K562 (cell line): Measurements from ENCODE around the gene GTPBP2. TPM values are rescaled to one million over a fixed set of nuclear protein-coding genes. Genes with fewer than 3 reads are reported as not detected.

ENCODE experiments used
- CBX1 ChIP-seq: sonication (generic); IDR thresholded peaks from 2 replicates; pipeline ENCODE4 v1.6.1; 2016; ENCODE audit warnings: antibody characterized with exemption, low read depth, mild to moderate bottlenecking
- CC2D1A ChIP-seq: fragments of 450-650 bp; IDR thresholded peaks from 2 replicates; pipeline ENCODE4 v1.6.1; 2017; ENCODE audit warnings: mild to moderate bottlenecking
- EGR1 ChIP-seq: fragments of 450-650 bp; conservative IDR thresholded peaks from 2 replicates; pipeline ENCODE4 v1.6.1; 2017; ENCODE audit warnings: mild to moderate bottlenecking
- ESRRA ChIP-seq: fragments of 450-650 bp; IDR thresholded peaks from 2 replicates; pipeline ENCODE4 v1.6.1; 2014; ENCODE audit warnings: low read depth, mild to moderate bottlenecking, moderate library complexity, borderline replicate concordance
- ESRRB ChIP-seq: fragments of 250-450 bp; sonication (Bioruptor Pico); IDR thresholded peaks from 2 replicates; pipeline ENCODE4 v1.5.0; 2020; ENCODE audit warnings: mild to moderate bottlenecking, moderate library complexity, borderline replicate concordance
- KLF10 ChIP-seq: fragments of 250-450 bp; sonication (Bioruptor Pico); IDR thresholded peaks from 2 replicates; pipeline ENCODE4 v1.6.1; 2021; ENCODE audit warnings: matching md5 sums
- MAFK ChIP-seq: IDR thresholded peaks from 2 replicates; pipeline ENCODE4 v1.6.1; 2011; ENCODE audit warnings: low read length, improper control_type of control experiment
- MCM3 ChIP-seq: fragments of 450-650 bp; IDR thresholded peaks from 2 replicates; pipeline ENCODE4 v1.6.1; 2016
- NELFE ChIP-seq: IDR thresholded peaks from 2 replicates; pipeline ENCODE4 v1.6.1; 2011; ENCODE audit warnings: mild to moderate bottlenecking; ENCODE audit not compliant: insufficient read depth, insufficient read length
- NFXL1 ChIP-seq: fragments of 450-650 bp; formaldehyde crosslinking; IDR thresholded peaks from 2 replicates; pipeline ENCODE4 v1.4.0; 2021; ENCODE audit warnings: mild to moderate bottlenecking
- NR2F6 ChIP-seq: fragments of 450-650 bp; formaldehyde crosslinking; IDR thresholded peaks from 2 replicates; pipeline ENCODE4 v1.4.0; 2020; ENCODE audit warnings: mild to moderate bottlenecking
- SNRNP70 ChIP-seq: fragments of 200-400 bp; formaldehyde crosslinking; optimal IDR thresholded peaks from 2 replicates; pipeline ENCODE3; 2017; ENCODE audit warnings: low read depth, low read length
- ZKSCAN3 ChIP-seq: fragments of 250-450 bp; sonication (Bioruptor Pico); IDR thresholded peaks from 2 replicates; pipeline ENCODE4 v1.4.0; 2020
- ZNF282 ChIP-seq: sonication (generic); formaldehyde crosslinking; IDR thresholded peaks from 2 replicates; pipeline ENCODE4 v1.8.1; 2023; ENCODE audit warnings: missing genetic modification reagents
- ZNF583 ChIP-seq: fragments of 250-450 bp; sonication (Bioruptor Pico); IDR thresholded peaks from 2 replicates; pipeline ENCODE4 v1.4.0; 2020
- ZNF584 ChIP-seq: fragments of 200-800 bp; sonication (Bioruptor generic); IDR thresholded peaks from 2 replicates; pipeline ENCODE4 v1.6.1; 2016; ENCODE audit warnings: low read depth, mild to moderate bottlenecking, missing genetic modification characterization, missing compliant biosample characterization
- polyA plus RNA-seq, 8 experiments: library from polyadenylated mRNA; depleted of rRNA in 4 of 8; stranded (reverse) in 5 of 8; unstranded in 3 of 8; fragments of >200 nt; fragmentation: Nextera tagmentation in 2 of 8; fragmentation: Illumina TruSeq in 1 of 8; extraction: Ambion mirVana in 2 of 8; extraction: Trizol in 1 of 8; gene quantifications; 2 replicates each; pipeline versions ENCODE4 v1.2.1 to v1.2.3, GENCODE V29; 2011 to 2014; ENCODE audit warnings: inconsistent platforms in 1 of 8, missing spikeins in 1 of 8
- total RNA-seq, 7 experiments: library from RNA; depleted of rRNA in 6 of 7; stranded (reverse); fragments of >200 nt in 6 of 7; fragmentation: Illumina TruSeq in 2 of 7; extraction: Trizol in 2 of 7; gene quantifications; 2 replicates each; pipeline versions ENCODE4 v1.2.1 to v1.2.3, GENCODE V29; 2011 to 2021; ENCODE audit warnings: low replicate concordance in 1 of 7
- TF ChIP-seq, protein P1 (sequence below), 2 experiments: fragments of 450-650 bp in 1 of 2; sonication (generic) in 1 of 2; formaldehyde crosslinking in 1 of 2; IDR thresholded peaks in 1 of 2; conservative IDR thresholded peaks in 1 of 2; 2 replicates each; pipeline versions ENCODE4 v1.6.1 to v1.8.1; 2016 to 2023; ENCODE audit warnings: mild to moderate bottlenecking in 2 of 2, moderate library complexity in 2 of 2, inconsistent platforms in 1 of 2, missing genetic modification reagents in 1 of 2
- TF ChIP-seq, protein P2 (sequence below): fragments of 250-450 bp; sonication (Bioruptor Pico); IDR thresholded peaks from 2 replicates; pipeline ENCODE4 v1.4.0; 2020
- TF ChIP-seq, protein P3 (sequence below): fragments of 450-650 bp; IDR thresholded peaks from 2 replicates; pipeline ENCODE4 v1.6.1; 2016; ENCODE audit warnings: missing biosample characterization, missing genetic modification characterization
- TF ChIP-seq, protein P4 (sequence below): fragments of 250-450 bp; sonication (Bioruptor Pico); IDR thresholded peaks from 2 replicates; pipeline ENCODE4 v1.5.1; 2021; ENCODE audit warnings: mild to moderate bottlenecking
- TF ChIP-seq, protein P5 (sequence below): fragments of 250-450 bp; sonication (Bioruptor Pico); IDR thresholded peaks from 2 replicates; pipeline ENCODE4 v1.5.0; 2021
- TF ChIP-seq, protein P6 (sequence below): fragments of 250-450 bp; sonication (Bioruptor Pico); IDR thresholded peaks from 2 replicates; pipeline ENCODE4 v1.5.0; 2021

The GTPBP2 gene
- total and polyA plus RNA-seq, 9 of the 15 experiments (the other 6 are each of a cell fraction or from before 2014, with no cell fraction given): 48.4 to 196 (median 111) TPM

DNA sequence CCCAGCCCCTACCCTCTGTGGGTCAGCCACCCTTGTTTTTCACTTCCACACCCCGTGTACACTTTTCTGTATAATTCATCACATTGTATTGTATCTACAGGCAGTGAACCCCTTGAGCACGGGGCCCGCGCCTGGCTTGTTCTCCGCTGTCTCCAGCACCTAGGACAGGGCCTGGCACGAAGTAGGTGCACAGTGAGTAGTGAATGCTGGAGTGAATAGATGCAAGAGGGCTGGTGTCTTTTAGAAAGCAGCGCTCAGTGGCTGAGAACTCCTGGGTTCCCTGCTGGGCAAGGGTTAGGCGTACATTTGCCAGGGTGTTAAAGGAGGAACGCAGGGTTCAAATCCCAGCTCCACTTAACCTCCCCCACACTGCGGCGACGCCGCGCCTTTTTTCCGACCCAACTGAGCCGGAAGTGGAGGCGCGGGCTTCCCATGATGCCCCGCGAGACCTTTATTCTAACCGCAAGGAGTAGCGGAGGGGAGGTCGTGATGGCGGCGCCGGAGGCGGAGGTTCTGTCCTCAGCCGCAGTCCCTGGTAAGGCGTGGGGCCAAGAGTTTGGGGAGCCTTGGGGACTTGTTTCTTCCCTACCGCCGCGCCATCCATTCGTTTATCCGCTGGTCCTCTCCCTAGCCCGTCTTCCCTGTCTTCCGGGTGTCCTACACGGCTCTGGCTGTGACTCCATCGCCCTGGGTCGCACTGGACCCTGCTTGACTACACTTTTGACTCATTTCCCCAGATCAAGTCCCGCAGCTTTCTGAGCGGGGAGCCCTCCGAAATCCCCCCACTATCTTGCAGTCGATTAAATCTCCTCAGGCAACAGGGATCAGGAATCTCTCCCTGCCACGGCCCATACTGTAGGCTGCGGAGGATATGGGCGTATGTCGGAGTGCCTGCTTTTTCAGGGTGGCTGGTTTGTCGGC lies 6.6 kb upstream of the GTPBP2 start, which contains the start of gene MAD2L1BP (continued):
- 0 out of 2 replicates have a peak, but pooled peaks have one; percentile 41 for TF ChIP-seq ZNF584 (CRISPR knock-in tag)
- peak; percentile 48; the same call in 1 of the 2 replicates for TF ChIP-seq CBX1
- TF ChIP-seq CC2D1A: no peak
- TF ChIP-seq MAFK: no peak
- TF ChIP-seq, protein P1, sequence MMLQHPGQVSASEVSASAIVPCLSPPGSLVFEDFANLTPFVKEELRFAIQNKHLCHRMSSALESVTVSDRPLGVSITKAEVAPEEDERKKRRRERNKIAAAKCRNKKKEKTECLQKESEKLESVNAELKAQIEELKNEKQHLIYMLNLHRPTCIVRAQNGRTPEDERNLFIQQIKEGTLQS (IDR thresholded peaks at IDR 0.05): no peak
- TF ChIP-seq, protein P1 (CRISPR knock-in tag; conservative IDR thresholded peaks at IDR 0.05): 0 out of 2 replicates have a peak, but pooled peaks have one; percentile 58
- TF ChIP-seq, protein P2, sequence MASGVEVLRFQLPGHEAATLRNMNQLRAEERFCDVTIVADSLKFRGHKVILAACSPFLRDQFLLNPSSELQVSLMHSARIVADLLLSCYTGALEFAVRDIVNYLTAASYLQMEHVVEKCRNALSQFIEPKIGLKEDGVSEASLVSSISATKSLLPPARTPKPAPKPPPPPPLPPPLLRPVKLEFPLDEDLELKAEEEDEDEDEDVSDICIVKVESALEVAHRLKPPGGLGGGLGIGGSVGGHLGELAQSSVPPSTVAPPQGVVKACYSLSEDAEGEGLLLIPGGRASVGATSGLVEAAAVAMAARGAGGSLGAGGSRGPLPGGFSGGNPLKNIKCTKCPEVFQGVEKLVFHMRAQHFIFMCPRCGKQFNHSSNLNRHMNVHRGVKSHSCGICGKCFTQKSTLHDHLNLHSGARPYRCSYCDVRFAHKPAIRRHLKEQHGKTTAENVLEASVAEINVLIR (CRISPR knock-in tag): peak; percentile 24; the same call in 1 of the 2 replicates
- peak; percentile 98 for TF ChIP-seq ESRRA
- TF ChIP-seq KLF10 (CRISPR knock-in tag): no peak
- TF ChIP-seq ZKSCAN3 (CRISPR knock-in tag): no peak
- TF ChIP-seq, protein P3, sequence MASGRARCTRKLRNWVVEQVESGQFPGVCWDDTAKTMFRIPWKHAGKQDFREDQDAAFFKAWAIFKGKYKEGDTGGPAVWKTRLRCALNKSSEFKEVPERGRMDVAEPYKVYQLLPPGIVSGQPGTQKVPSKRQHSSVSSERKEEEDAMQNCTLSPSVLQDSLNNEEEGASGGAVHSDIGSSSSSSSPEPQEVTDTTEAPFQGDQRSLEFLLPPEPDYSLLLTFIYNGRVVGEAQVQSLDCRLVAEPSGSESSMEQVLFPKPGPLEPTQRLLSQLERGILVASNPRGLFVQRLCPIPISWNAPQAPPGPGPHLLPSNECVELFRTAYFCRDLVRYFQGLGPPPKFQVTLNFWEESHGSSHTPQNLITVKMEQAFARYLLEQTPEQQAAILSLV: no peak
- no peak for TF ChIP-seq MCM3
- TF ChIP-seq ZNF282 (CRISPR knock-in tag): no peak
- TF ChIP-seq NR2F6 (CRISPR knock-in tag): no peak
- no peak for TF ChIP-seq SNRNP70
- no peak for TF ChIP-seq NELFE
- no peak; the same call in 1 of the 2 replicates for TF ChIP-seq ESRRB (CRISPR knock-in tag)
- TF ChIP-seq, protein P4, sequence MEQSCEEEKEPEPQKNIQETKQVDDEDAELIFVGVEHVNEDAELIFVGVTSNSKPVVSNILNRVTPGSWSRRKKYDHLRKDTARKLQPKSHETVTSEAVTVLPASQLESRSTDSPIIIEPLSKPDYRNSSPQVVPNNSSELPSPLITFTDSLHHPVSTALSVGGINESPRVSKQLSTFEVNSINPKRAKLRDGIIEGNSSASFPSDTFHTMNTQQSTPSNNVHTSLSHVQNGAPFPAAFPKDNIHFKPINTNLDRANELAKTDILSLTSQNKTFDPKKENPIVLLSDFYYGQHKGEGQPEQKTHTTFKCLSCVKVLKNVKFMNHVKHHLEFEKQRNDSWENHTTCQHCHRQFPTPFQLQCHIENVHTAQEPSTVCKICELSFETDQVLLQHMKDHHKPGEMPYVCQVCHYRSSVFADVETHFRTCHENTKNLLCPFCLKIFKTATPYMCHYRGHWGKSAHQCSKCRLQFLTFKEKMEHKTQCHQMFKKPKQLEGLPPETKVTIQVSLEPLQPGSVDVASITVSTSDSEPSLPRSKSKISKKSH (CRISPR knock-in tag): no peak
- TF ChIP-seq ZNF583 (CRISPR knock-in tag): peak; percentile 82
- TF ChIP-seq NFXL1 (CRISPR knock-in tag): 0 out of 2 replicates have a peak, but pooled peaks have one; percentile 42
- TF ChIP-seq EGR1: peak; percentile 88
- TF ChIP-seq, protein P5, sequence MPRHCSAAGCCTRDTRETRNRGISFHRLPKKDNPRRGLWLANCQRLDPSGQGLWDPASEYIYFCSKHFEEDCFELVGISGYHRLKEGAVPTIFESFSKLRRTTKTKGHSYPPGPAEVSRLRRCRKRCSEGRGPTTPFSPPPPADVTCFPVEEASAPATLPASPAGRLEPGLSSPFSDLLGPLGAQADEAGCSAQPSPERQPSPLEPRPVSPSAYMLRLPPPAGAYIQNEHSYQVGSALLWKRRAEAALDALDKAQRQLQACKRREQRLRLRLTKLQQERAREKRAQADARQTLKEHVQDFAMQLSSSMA (CRISPR knock-in tag): peak; percentile 57; the same call in 1 of the 2 replicates
- TF ChIP-seq, protein P6, sequence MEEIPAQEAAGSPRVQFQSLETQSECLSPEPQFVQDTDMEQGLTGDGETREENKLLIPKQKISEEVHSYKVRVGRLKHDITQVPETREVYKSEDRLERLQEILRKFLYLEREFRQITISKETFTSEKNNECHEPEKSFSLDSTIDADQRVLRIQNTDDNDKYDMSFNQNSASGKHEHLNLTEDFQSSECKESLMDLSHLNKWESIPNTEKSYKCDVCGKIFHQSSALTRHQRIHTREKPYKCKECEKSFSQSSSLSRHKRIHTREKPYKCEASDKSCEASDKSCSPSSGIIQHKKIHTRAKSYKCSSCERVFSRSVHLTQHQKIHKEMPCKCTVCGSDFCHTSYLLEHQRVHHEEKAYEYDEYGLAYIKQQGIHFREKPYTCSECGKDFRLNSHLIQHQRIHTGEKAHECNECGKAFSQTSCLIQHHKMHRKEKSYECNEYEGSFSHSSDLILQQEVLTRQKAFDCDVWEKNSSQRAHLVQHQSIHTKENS (CRISPR knock-in tag): no peak
